Endothelial cell (in vitro differentiated cells): ENCODE results near the gene KCNH6. TPM values are rescaled to one million over a fixed set of nuclear protein-coding genes. Genes with fewer than 3 reads are reported as not detected.

ENCODE experiments used
- DNase-seq: peaks from one replicate; pipeline ENCODE4 v3.0.0; 2021; ENCODE audit warnings: low spot score
- H3K27ac Mint-ChIP-seq: one replicate; pipeline ENCODE4 v1.8.0; 2021; ENCODE audit warnings: mixed read lengths, inconsistent platforms; ENCODE audit not compliant: unreplicated experiment
- H3K27me3 Mint-ChIP-seq: one replicate; pipeline ENCODE4 v1.8.0; 2021; ENCODE audit warnings: mild to moderate bottlenecking, moderate library complexity, mixed read lengths, inconsistent platforms; ENCODE audit not compliant: unreplicated experiment
- H3K36me3 Mint-ChIP-seq: one replicate; pipeline ENCODE4 v1.8.0; 2021; ENCODE audit warnings: mild to moderate bottlenecking, low read depth, mixed read lengths, inconsistent platforms; ENCODE audit not compliant: unreplicated experiment
- H3K4me1 Mint-ChIP-seq: one replicate; pipeline ENCODE4 v1.8.0; 2021; ENCODE audit warnings: mild to moderate bottlenecking, mixed read lengths, inconsistent platforms; ENCODE audit not compliant: unreplicated experiment
- H3K4me3 Mint-ChIP-seq: one replicate; pipeline ENCODE4 v1.8.0; 2021; ENCODE audit warnings: mild to moderate bottlenecking, mixed read lengths, inconsistent platforms; ENCODE audit not compliant: unreplicated experiment
- H3K9me3 Mint-ChIP-seq: one replicate; pipeline ENCODE4 v1.8.0; 2021; ENCODE audit warnings: mixed read lengths, inconsistent platforms; ENCODE audit not compliant: unreplicated experiment
- CTCF ChIP-seq: fragments of 200-600 bp; sonication (generic); IDR thresholded peaks from one replicate; pipeline ENCODE4 v1.5.0; 2021; ENCODE audit warnings: antibody characterized with exemption; ENCODE audit not compliant: unreplicated experiment
- total RNA-seq: library from RNA; stranded (reverse); fragmentation: NEBNext Ultra II Directional; extraction: Animal tissue kit (Norgen Biotek cat#: 25700); gene quantifications from one replicate; pipeline ENCODE4 v1.2.1, GENCODE V29; 2021; ENCODE audit not compliant: unreplicated experiment

KCNH6 gene
- total RNA-seq, 1 donor from 2014 or later = 18.6 TPM

DNA sequence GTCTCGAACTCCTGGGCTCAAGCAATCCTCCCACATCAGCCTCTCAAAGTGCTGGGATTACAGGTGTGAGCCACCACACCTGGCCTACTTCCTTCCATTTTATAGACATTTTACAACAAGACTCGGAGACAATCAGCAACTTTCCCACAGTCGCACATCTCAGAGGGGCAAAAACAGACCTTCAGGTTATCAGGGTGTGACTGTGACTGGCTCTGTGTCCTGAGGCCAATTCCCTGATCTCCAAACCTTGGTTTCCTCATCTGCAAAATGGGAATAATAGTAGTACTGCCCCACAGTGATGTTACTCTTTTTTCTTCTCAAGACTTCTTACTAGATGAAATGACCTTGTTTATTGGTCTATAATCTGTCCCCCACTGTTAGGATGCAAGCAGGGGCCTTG lies 10.8 kb upstream of the KCNH6 start:
- TF ChIP-seq CTCF = no peak
- Mint-ChIP-seq H3K9me3 (no peaks in the 10 kb centered on the region), H3K4me1 (peaks cover 4% of the 10 kb centered on the region), H3K4me3 (no peak overlapping the region), H3K27ac (no peak overlapping the region), H3K27me3 (peaks cover 13% of the 10 kb centered on the region), H3K36me3 (no peaks in the 10 kb centered on the region)
- no peak for DNase-seq

GRCh38 chr17:63512896-63513644 lies 10.1 kb upstream of the KCNH6 start:
- no peak overlapping the region for H3K4me3 Mint-ChIP-seq
- H3K36me3 Mint-ChIP-seq = no peaks in the 10 kb centered on the region
- peaks cover 14% of the 10 kb centered on the region for H3K27me3 Mint-ChIP-seq
- H3K9me3 Mint-ChIP-seq = no peaks in the 10 kb centered on the region
- no peak overlapping the region for H3K27ac Mint-ChIP-seq
- no peak for TF ChIP-seq CTCF
- peaks cover 4% of the 10 kb centered on the region for H3K4me1 Mint-ChIP-seq
- DNase-seq = no peak

GRCh38 chr17:63514477-63514876 lies 8.7 kb upstream of the KCNH6 start:
- Mint-ChIP-seq H3K9me3 (no peaks in the 10 kb centered on the region), H3K27ac (no peak overlapping the region)

DNA sequence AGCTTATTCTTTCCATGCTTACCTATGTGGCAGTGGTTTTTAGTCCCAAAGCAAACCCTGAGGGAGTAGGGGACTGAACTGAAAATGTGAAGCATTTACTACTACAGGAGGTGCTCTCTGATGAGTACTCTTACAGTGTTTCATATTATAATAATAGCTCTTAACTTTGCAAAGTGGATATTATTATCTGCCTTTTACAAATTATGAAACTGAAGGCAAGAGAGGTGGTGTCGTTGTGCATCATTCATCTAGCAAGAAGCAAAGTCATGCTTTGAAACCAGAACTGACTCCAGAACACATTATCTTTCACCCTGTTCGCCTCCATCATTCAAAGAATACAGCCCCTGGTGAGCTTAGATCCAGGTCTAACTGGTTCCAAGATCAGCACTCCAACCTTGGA lies 8.2 kb upstream of the KCNH6 start:
- Mint-ChIP-seq H3K27me3 (peaks cover 3% of the 10 kb centered on the region), H3K36me3 (no peaks in the 10 kb centered on the region), H3K4me3 (no peak overlapping the region), H3K4me1 (peaks cover 4% of the 10 kb centered on the region), H3K9me3 (no peaks in the 10 kb centered on the region), H3K27ac (no peak overlapping the region)
- no peak for DNase-seq
- no peak for TF ChIP-seq CTCF

More at GRCh38 chr17:63514477-63514876, 8.7 kb upstream of the KCNH6 start:
- Mint-ChIP-seq H3K4me3 (no peak overlapping the region), H3K27me3 (peaks cover 7% of the 10 kb centered on the region), H3K4me1 (peaks cover 4% of the 10 kb centered on the region), H3K36me3 (no peaks in the 10 kb centered on the region)
- DNase-seq = no peak
- no peak for TF ChIP-seq CTCF

DNA sequence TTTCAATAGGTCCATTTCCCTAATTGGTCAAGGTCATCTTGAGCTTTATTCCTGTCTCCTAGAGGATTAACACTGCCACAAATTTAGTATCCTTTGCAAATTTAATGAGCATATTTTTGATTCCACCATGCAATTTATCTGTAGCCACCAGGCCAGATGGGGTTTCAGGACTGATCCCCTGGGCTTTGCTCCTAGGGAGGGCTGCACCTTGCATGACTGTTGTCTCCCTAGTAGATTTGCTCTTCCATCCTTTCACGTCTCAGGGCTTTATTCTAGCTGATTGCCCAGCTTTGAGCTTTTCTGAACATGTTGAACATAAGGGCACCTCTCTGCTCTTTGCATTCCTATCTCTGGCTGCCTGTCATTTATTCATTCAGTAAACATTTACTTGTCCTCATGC lies 7.7 kb upstream of the KCNH6 start:
- no peaks in the 10 kb centered on the region for H3K36me3 Mint-ChIP-seq
- H3K27me3 Mint-ChIP-seq = peaks cover 2% of the 10 kb centered on the region
- H3K4me1 Mint-ChIP-seq = peaks cover 4% of the 10 kb centered on the region
- no peak for DNase-seq
- H3K9me3 Mint-ChIP-seq = no peaks in the 10 kb centered on the region
- H3K27ac Mint-ChIP-seq = no peak overlapping the region
- no peak for TF ChIP-seq CTCF
- no peak overlapping the region for H3K4me3 Mint-ChIP-seq
